A549 (cell line): Measurements from ENCODE around the gene MROH7. TPM values are rescaled to one million over a fixed set of nuclear protein-coding genes. Genes with fewer than 3 reads are reported as not detected.

Source experiments
- ATAC-seq, 2 experiments: fragments of 200-7000 bp in 1 of 2; fragments of >200 bp in 1 of 2; cut with Nextera tagmentation in 1 of 2; cut with Tn5 transposase in 1 of 2; 3 replicates each; pipeline versions ENCODE4 v1.8.0 to v1.9.1; 2018 to 2020; ENCODE audit warnings: mild to moderate bottlenecking in 1 of 2, moderate library complexity in 1 of 2
- CTCF ChIA-PET: fragments of 300-600 bp; sonication (Branson Sonifier 250); formaldehyde crosslinking; extraction: SDS; loops from one replicate; lab custom pipeline; 2021; ENCODE audit warnings: antibody characterized with exemption, inconsistent platforms; lab: Yijun Ruan, JAX
- POLR2A ChIA-PET: fragments of 350-600 bp; formaldehyde crosslinking; extraction: SDS; loops from one replicate; lab custom pipeline; 2021; ENCODE audit warnings: antibody characterized with exemption, inconsistent platforms; lab: Yijun Ruan, JAX
- DNase-seq, 2 experiments: peaks; one replicate each; pipeline versions ENCODE4 v3.0.0 to v3.0.0-alpha.2; 2011 to 2016; ENCODE audit warnings: low read depth in 1 of 2, low spot score in 1 of 2
- FAIRE-seq: peaks from 2 replicates; lab custom pipeline; 2011; peaks lifted over from hg19 to GRCh38; lab: Jason Lieb, UNC
- H3K27ac ChIP-seq, 2 experiments: fragments of >200 bp; sonication (Bioruptor Twin); formaldehyde crosslinking; 3 replicates each; pipeline ENCODE4 v1.5.1; 2016 to 2017
- H3K4me1 ChIP-seq: fragments of >200 bp; sonication (Bioruptor Twin); formaldehyde crosslinking; 3 replicates; pipeline ENCODE4 v1.6.1; 2016
- H3K4me2 ChIP-seq: fragments of >200 bp; sonication (Bioruptor Twin); formaldehyde crosslinking; 3 replicates; pipeline ENCODE4 v1.6.1; 2016
- H3K4me3 ChIP-seq: fragments of >200 bp; sonication (Bioruptor Twin); formaldehyde crosslinking; 3 replicates; pipeline ENCODE4 v1.5.1; 2016
- H3K9me3 ChIP-seq: fragments of >200 bp; sonication (Bioruptor Twin); formaldehyde crosslinking; 3 replicates; pipeline ENCODE4 v1.6.1; 2016
- CHD2 ChIP-seq: fragments of 150-350 bp; IDR thresholded peaks from 2 replicates; pipeline ENCODE4 v1.6.1; 2014; ENCODE audit warnings: low read length; ENCODE audit not compliant: partially characterized antibody
- EHF ChIP-seq: fragments of 250-450 bp; sonication (Bioruptor Pico); IDR thresholded peaks from 2 replicates; pipeline ENCODE4 v1.5.0; 2020; ENCODE audit warnings: mild to moderate bottlenecking
- FOXS1 ChIP-seq: fragments of 250-450 bp; sonication (Bioruptor Pico); IDR thresholded peaks from 2 replicates; pipeline ENCODE4 v1.5.0; 2020; ENCODE audit warnings: mild to moderate bottlenecking, moderate library complexity
- GATA3 ChIP-seq: IDR thresholded peaks from 2 replicates; pipeline ENCODE4 v1.6.1; 2012; ENCODE audit warnings: borderline replicate concordance
- HOXA7 ChIP-seq: fragments of 250-450 bp; sonication (Bioruptor Pico); IDR thresholded peaks from 2 replicates; pipeline ENCODE4 v1.5.0; 2020; ENCODE audit warnings: mild to moderate bottlenecking, moderate library complexity
- HOXB13 ChIP-seq: fragments of 250-450 bp; sonication (Bioruptor Pico); IDR thresholded peaks from 2 replicates; pipeline ENCODE4 v1.5.0; 2020; ENCODE audit warnings: low read depth, mild to moderate bottlenecking, moderate library complexity
- JUN ChIP-seq, 2 experiments: fragments of >200 bp; sonication (Bioruptor Twin); formaldehyde crosslinking; IDR thresholded peaks; 2 replicates in 1 of 2; 3 replicates in 1 of 2; pipeline ENCODE4 v1.6.1; 2016 to 2017
- MAX ChIP-seq: IDR thresholded peaks from 2 replicates; pipeline ENCODE4 v1.6.1; 2012
- POLR2AphosphoS2 ChIP-seq: conservative IDR thresholded peaks from 2 replicates; pipeline ENCODE4 v1.6.1; 2012; ENCODE audit warnings: low read length, improper control_type of control experiment, inconsistent platforms
- RARB ChIP-seq: fragments of 250-450 bp; sonication (Bioruptor Pico); IDR thresholded peaks from 2 replicates; pipeline ENCODE4 v1.8.0; 2021; ENCODE audit warnings: mild to moderate bottlenecking, moderate library complexity
- SREBF2 ChIP-seq: fragments of 450-650 bp; IDR thresholded peaks from 2 replicates; pipeline ENCODE4 v1.6.1; 2014; ENCODE audit warnings: mild to moderate bottlenecking, moderate library complexity
- WGBS: methylation state at CpG from one replicate; pipeline ENCODE4 v1.1.6; 2017; ENCODE audit errors: missing lambda C conversion rate; 5-methylcytosine and 5-hydroxymethylcytosine counted together
- polyA plus RNA-seq, 4 experiments: library from polyadenylated mRNA; depleted of rRNA in 3 of 4; stranded (reverse); fragments of >200 nt; fragmentation: RNase III in 1 of 4; extraction: RNeasy Plus Mini Kit Qiagen cat#74134 plus additional on column Dnase treatment in 1 of 4; gene quantifications; 2 replicates in 3 of 4; 3 replicates in 1 of 4; pipeline ENCODE4 v1.2.3, GENCODE V29; 2011 to 2017
- TF ChIP-seq, protein P1 (sequence below): fragments of 150-350 bp; IDR thresholded peaks from 2 replicates; pipeline ENCODE4 v1.6.1; 2014; ENCODE audit warnings: low read depth, mild to moderate bottlenecking, low read length
- TF ChIP-seq, protein P2 (sequence below): fragments of 250-450 bp; sonication (Bioruptor Pico); IDR thresholded peaks from 2 replicates; pipeline ENCODE4 v1.5.0; 2020; ENCODE audit warnings: low read depth, mild to moderate bottlenecking, moderate library complexity
- TF ChIP-seq, protein P3 (sequence below): fragments of >200 bp; sonication (Bioruptor Twin); formaldehyde crosslinking; IDR thresholded peaks from 2 replicates; pipeline ENCODE4 v1.6.1; 2016
- TF ChIP-seq, protein P4 (sequence below): fragments of 200-600 bp; sonication (generic); IDR thresholded peaks from 2 replicates; pipeline ENCODE4 v1.6.1; 2016; ENCODE audit warnings: antibody characterized with exemption, mild to moderate bottlenecking, moderate library complexity

The MROH7 gene
- polyA plus RNA-seq, 2 of the 4 experiments (the other 2 are of a cell fraction): not detected

DNA sequence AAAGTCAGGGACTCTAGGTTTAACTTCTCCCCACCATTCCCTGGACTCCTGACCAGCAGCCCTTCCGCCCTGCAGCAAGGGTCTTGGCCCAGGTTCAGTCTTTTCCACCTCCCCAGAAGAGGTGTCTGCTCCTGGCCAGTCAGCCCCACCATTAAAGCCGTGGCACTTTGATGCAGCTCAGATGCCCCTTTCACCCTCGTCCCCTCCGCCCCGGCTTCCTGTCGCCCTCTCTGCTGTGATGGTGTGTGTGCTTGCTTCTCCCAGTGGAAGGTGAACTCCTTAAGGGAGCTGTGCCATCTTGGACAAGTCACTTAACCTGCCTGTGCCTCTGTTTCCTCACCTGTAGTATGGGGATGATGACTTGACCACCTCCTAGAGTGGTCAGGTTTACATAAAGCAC is 56.3 kb downstream of the MROH7 start:
- POLR2A ChIA-PET: no interaction called here
- H3K4me3 ChIP-seq: no peak overlapping the region
- no peaks in the 10 kb centered on the region for H3K9me3 ChIP-seq
- WGBS: 75% methylated on average over 6 of the region's 6 CpGs
- H3K27ac ChIP-seq: no peak overlapping the region
- FAIRE-seq (no peak), ATAC-seq (no peak), DNase-seq (no peak)
- H3K4me2 ChIP-seq: no peak overlapping the region
- TF ChIP-seq FOXS1 (CRISPR knock-in tag): no peak
- no peak for TF ChIP-seq SREBF2
- no peaks in the 10 kb centered on the region for H3K4me1 ChIP-seq
- CTCF ChIA-PET: no interaction called here

DNA sequence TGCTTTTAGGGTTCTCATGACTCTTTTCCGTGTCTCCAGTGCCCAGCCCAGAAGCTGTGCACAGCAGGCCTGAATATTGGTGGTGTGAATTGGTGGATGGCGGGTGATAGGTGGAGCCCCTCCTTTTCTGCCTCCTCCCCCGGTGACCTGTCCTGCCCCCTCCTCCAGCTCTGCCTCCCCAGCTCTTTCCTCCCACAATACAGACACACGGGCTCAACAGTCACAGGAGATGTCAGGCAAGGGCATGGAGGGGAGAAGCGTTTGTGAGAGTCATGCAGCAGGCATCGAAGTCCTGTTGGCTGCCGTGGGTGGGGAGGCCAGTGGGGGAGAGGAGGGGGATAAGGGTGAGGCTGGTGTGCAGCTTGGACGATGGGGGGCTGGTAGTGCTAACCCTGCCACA is 56.8 kb downstream of the MROH7 start:
- Histone ChIP-seq H3K27ac (no peak overlapping the region), H3K4me1 (no peaks in the 10 kb centered on the region), H3K9me3 (no peaks in the 10 kb centered on the region), H3K4me2 (no peak overlapping the region), H3K4me3 (no peak overlapping the region)
- no peak for DNase-seq
- ATAC-seq: no peak
- CTCF ChIA-PET: no interaction called here
- TF ChIP-seq, protein P1, sequence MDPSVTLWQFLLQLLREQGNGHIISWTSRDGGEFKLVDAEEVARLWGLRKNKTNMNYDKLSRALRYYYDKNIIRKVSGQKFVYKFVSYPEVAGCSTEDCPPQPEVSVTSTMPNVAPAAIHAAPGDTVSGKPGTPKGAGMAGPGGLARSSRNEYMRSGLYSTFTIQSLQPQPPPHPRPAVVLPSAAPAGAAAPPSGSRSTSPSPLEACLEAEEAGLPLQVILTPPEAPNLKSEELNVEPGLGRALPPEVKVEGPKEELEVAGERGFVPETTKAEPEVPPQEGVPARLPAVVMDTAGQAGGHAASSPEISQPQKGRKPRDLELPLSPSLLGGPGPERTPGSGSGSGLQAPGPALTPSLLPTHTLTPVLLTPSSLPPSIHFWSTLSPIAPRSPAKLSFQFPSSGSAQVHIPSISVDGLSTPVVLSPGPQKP: no peak
- no peak for TF ChIP-seq POLR2AphosphoS2
- TF ChIP-seq, protein P2, sequence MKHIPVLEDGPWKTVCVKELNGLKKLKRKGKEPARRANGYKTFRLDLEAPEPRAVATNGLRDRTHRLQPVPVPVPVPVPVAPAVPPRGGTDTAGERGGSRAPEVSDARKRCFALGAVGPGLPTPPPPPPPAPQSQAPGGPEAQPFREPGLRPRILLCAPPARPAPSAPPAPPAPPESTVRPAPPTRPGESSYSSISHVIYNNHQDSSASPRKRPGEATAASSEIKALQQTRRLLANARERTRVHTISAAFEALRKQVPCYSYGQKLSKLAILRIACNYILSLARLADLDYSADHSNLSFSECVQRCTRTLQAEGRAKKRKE (CRISPR knock-in tag): no peak
- no peak for FAIRE-seq
- WGBS: 25% methylated on average over 4 of the region's 8 CpGs
- POLR2A ChIA-PET: no interaction called here

DNA sequence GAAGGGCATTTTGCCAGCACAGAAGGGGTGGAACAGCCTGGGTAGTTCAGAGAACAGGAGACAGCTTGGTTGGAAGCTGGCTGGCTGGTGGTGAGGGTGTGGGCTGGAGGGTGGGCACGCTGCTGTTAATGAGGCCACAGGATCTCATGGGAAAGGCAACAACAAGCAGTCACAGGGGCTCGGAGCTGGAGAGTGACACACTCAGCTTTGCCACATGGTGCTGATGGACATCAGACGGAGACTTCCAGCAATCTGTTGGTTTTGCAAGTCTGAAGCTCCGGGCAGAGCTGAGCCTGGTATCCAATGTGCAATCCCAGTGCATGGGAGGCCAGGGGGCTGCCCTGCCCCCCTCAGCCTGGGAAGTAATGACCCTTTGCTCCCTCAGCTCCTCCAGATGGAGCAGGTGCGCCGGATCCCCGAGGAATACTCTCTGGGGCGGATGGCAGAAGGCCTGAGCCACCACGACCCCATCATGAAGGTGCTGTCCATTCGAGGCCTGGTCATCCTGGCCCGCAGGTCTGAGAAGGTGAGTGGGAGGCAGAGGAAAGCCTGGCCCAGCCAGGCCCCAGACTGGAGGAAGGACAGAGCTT is 58.4 kb downstream of the MROH7 start:
- DNase-seq (no peak), FAIRE-seq (no peak), ATAC-seq (no peak)
- Histone ChIP-seq H3K4me2 (no peak overlapping the region), H3K4me1 (no peaks in the 10 kb centered on the region), H3K27ac (no peak overlapping the region), H3K4me3 (no peak overlapping the region), H3K9me3 (no peaks in the 10 kb centered on the region)
- WGBS: 65% methylated on average over 6 of the region's 11 CpGs
- CTCF ChIA-PET: interaction anchor here (0.5 to 0.6 kb wide), 2 partner anchors 31 to 579 kb away, joined by 3 read pairs; no protein-coding TSS in a partner anchor
- POLR2A ChIA-PET: no interaction called here
- no peak for TF ChIP-seq MAX
- TF ChIP-seq GATA3: no peak
- TF ChIP-seq EHF (CRISPR knock-in tag): no peak
- TF ChIP-seq, protein P3, sequence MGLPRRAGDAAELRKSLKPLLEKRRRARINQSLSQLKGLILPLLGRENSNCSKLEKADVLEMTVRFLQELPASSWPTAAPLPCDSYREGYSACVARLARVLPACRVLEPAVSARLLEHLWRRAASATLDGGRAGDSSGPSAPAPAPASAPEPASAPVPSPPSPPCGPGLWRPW: no peak
- TF ChIP-seq, protein P2 (CRISPR knock-in tag): no peak
- TF ChIP-seq, protein P4, sequence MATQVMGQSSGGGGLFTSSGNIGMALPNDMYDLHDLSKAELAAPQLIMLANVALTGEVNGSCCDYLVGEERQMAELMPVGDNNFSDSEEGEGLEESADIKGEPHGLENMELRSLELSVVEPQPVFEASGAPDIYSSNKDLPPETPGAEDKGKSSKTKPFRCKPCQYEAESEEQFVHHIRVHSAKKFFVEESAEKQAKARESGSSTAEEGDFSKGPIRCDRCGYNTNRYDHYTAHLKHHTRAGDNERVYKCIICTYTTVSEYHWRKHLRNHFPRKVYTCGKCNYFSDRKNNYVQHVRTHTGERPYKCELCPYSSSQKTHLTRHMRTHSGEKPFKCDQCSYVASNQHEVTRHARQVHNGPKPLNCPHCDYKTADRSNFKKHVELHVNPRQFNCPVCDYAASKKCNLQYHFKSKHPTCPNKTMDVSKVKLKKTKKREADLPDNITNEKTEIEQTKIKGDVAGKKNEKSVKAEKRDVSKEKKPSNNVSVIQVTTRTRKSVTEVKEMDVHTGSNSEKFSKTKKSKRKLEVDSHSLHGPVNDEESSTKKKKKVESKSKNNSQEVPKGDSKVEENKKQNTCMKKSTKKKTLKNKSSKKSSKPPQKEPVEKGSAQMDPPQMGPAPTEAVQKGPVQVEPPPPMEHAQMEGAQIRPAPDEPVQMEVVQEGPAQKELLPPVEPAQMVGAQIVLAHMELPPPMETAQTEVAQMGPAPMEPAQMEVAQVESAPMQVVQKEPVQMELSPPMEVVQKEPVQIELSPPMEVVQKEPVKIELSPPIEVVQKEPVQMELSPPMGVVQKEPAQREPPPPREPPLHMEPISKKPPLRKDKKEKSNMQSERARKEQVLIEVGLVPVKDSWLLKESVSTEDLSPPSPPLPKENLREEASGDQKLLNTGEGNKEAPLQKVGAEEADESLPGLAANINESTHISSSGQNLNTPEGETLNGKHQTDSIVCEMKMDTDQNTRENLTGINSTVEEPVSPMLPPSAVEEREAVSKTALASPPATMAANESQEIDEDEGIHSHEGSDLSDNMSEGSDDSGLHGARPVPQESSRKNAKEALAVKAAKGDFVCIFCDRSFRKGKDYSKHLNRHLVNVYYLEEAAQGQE: no peak
- TF ChIP-seq JUN (IDR thresholded peaks at IDR 0.05): no peak
- TF ChIP-seq HOXB13 (CRISPR knock-in tag): no peak
- no peak for TF ChIP-seq RARB (CRISPR knock-in tag)
- TF ChIP-seq HOXA7: no peak
- no peak for TF ChIP-seq CHD2
